CD4-positive, alpha-beta memory T cell (primary cell): ENCODE data around the gene POLQ. TPM values are rescaled to one million over a fixed set of nuclear protein-coding genes. Genes with fewer than 3 reads are reported as not detected.
"Not testable (repeated sequence)": the region's sequence is repeated elsewhere in the genome, so short reads cannot be mapped to it uniquely, and the experiment has no call there.

ENCODE experiments used
- CTCF ChIA-PET: fragments of 350-600 bp; sonication (Branson Sonifier 250); formaldehyde crosslinking; loops from one replicate; lab custom pipeline; 2021; ENCODE audit warnings: inconsistent platforms; ENCODE audit not compliant: partially characterized antibody; lab: Charles Lee
- POLR2A ChIA-PET: fragments of 350-600 bp; sonication (Branson Sonifier 250); formaldehyde crosslinking; loops from one replicate; lab custom pipeline; 2021; ENCODE audit not compliant: partially characterized antibody; lab: Charles Lee
- DNase-seq, 5 donors: peaks; one replicate each; pipeline versions ENCODE4 v3.0.0 to v3.0.0-alpha.2; 2020 to 2022; ENCODE audit warnings: mixed read lengths in 1 of 5
- H3K27ac ChIP-seq: one replicate; pipeline ENCODE4 v1.7.0; 2013; ENCODE audit warnings: low read depth, low read length
- H3K27me3 ChIP-seq: 2 replicates; pipeline ENCODE4 v1.7.0; 2013; ENCODE audit warnings: mild to moderate bottlenecking, low read length, moderate library complexity; ENCODE audit not compliant: insufficient read depth
- H3K36me3 ChIP-seq: 2 replicates; pipeline ENCODE4 v1.7.0; 2013; ENCODE audit warnings: mild to moderate bottlenecking, low read length, moderate library complexity; ENCODE audit not compliant: insufficient read depth
- H3K4me1 ChIP-seq: 2 replicates; pipeline ENCODE4 v1.7.0; 2013; ENCODE audit warnings: mild to moderate bottlenecking, low read length, moderate library complexity; ENCODE audit not compliant: insufficient read depth
- H3K4me3 ChIP-seq, 2 donors: one replicate each; pipeline ENCODE4 v1.7.0; 2013; ENCODE audit warnings: low read length in 2 of 2, mild to moderate bottlenecking in 1 of 2
- H3K9me3 ChIP-seq, 2 donors: one replicate each; pipeline ENCODE4 v1.7.0; 2013; ENCODE audit warnings: low read length in 2 of 2, control low read depth in 1 of 2; ENCODE audit not compliant: control insufficient read depth in 1 of 2
- H3K27ac Mint-ChIP-seq, 7 donors: one replicate each; pipeline ENCODE4 v1.8.0; 2020 to 2021; ENCODE audit warnings: mixed read lengths in 7 of 7, mild to moderate bottlenecking in 6 of 7, inconsistent platforms in 3 of 7, moderate library complexity in 3 of 7
- H3K27me3 Mint-ChIP-seq, 2 donors: one replicate each; pipeline ENCODE4 v1.8.0; 2020 to 2021; ENCODE audit warnings: mixed read lengths in 2 of 2
- H3K36me3 Mint-ChIP-seq, 2 donors: one replicate each; pipeline ENCODE4 v1.8.0; 2020 to 2021; ENCODE audit warnings: mixed read lengths in 2 of 2, inconsistent platforms in 1 of 2, mild to moderate bottlenecking in 1 of 2
- H3K4me1 Mint-ChIP-seq, 4 donors: one replicate each; pipeline ENCODE4 v1.8.0; 2020 to 2021; ENCODE audit warnings: mixed read lengths in 4 of 4, mild to moderate bottlenecking in 1 of 4
- H3K4me3 Mint-ChIP-seq, 8 donors: one replicate each; pipeline ENCODE4 v1.8.0; 2020 to 2021; ENCODE audit warnings: mixed read lengths in 8 of 8, mild to moderate bottlenecking in 7 of 8, moderate library complexity in 6 of 8, inconsistent platforms in 3 of 8
- H3K9me3 Mint-ChIP-seq, 8 donors: one replicate each; pipeline ENCODE4 v1.8.0; 2020 to 2021; ENCODE audit warnings: mixed read lengths in 8 of 8, mild to moderate bottlenecking in 5 of 8, inconsistent platforms in 3 of 8, moderate library complexity in 1 of 8
- intact Hi-C: fragments of 100-400 bp; cut with micrococcal nuclease; formaldehyde crosslinking; loops from one replicate; pipeline ENCODE4 v1.15.1; 2023
- polyA plus RNA-seq, 2 donors: library from polyadenylated mRNA; unstranded; fragments of 300-500 nt; fragmentation: Illumina TruSeq; gene quantifications; one replicate each; pipeline ENCODE4 v1.2.3, GENCODE V29; 2021
- total RNA-seq, 2 experiments: library from RNA; stranded (reverse); gene quantifications; one replicate each; pipeline ENCODE4 v1.2.3, GENCODE V29; 2021

POLQ gene
- total and polyA plus RNA-seq, 4 experiments from 2014 or later, result 0.11 to 0.35 (median 0.30) TPM

- POLR2A ChIA-PET, result no interaction called here
- CTCF ChIA-PET, result no interaction called here
- no peaks in the 10 kb centered on the region for H3K4me1 Mint-ChIP-seq
- no peak overlapping the region for H3K4me3 Mint-ChIP-seq
- H3K36me3 Mint-ChIP-seq, result no peaks in the 10 kb centered on the region
- intact Hi-C loops, result no loop called here
- H3K27ac ChIP-seq, result no peak overlapping the region
- no peak overlapping the region for H3K27ac Mint-ChIP-seq
- H3K9me3 Mint-ChIP-seq, result no peaks in the 10 kb centered on the region
- no peaks in the 10 kb centered on the region for H3K27me3 ChIP-seq
- H3K36me3 ChIP-seq, result no peaks in the 10 kb centered on the region
- no peaks in the 10 kb centered on the region for H3K27me3 Mint-ChIP-seq
- H3K4me3 ChIP-seq, result no peak overlapping the region
- H3K4me1 ChIP-seq, result no peaks in the 10 kb centered on the region
- H3K9me3 ChIP-seq, result no peaks in the 10 kb centered on the region
- DNase-seq, result no peak
Measured at GRCh38 chr3:121473001-121473400, 72.8 kb downstream of the POLQ start.

- H3K36me3 Mint-ChIP-seq, result peaks cover 0 to 4% of the 10 kb centered on the region in 2 donors
- no peak overlapping the region for H3K27ac ChIP-seq
- no peak overlapping the region for H3K4me3 Mint-ChIP-seq
- no peaks in the 10 kb centered on the region for H3K4me1 Mint-ChIP-seq
- no peaks in the 10 kb centered on the region for H3K36me3 ChIP-seq
- H3K27ac Mint-ChIP-seq, result no peak overlapping the region
- H3K27me3 ChIP-seq, result no peaks in the 10 kb centered on the region
- no peak overlapping the region for H3K4me3 ChIP-seq
- POLR2A ChIA-PET, result no interaction called here
- no peak for DNase-seq
- CTCF ChIA-PET, result no interaction called here
- peaks cover 0 to 3% (median 0%) of the 10 kb centered on the region in 8 donors for H3K9me3 Mint-ChIP-seq
- H3K9me3 ChIP-seq, result no peaks in the 10 kb centered on the region
- no peaks in the 10 kb centered on the region for H3K4me1 ChIP-seq
- intact Hi-C loops, result no loop called here
- H3K27me3 Mint-ChIP-seq, result no peaks in the 10 kb centered on the region
Measured at GRCh38 chr3:121467085-121467484, 78.7 kb downstream of the POLQ start.

- CTCF ChIA-PET, result no interaction called here
- H3K9me3 ChIP-seq, result no peaks in the 10 kb centered on the region
- H3K36me3 Mint-ChIP-seq, result peaks cover 0 to 4% of the 10 kb centered on the region in 2 donors
Measured at GRCh38 chr3:121463745-121464144, 82.0 kb downstream of the POLQ start.

GRCh38 chr3:121462565-121462964 is 83.2 kb downstream of the POLQ start:
- H3K27me3 ChIP-seq, result no peaks in the 10 kb centered on the region
- Mint-ChIP-seq H3K27me3 (no peaks in the 10 kb centered on the region), H3K36me3 (peaks cover 0 to 4% of the 10 kb centered on the region in 2 donors), H3K4me3 (no peak overlapping the region), H3K4me1 (no peaks in the 10 kb centered on the region), H3K9me3 (peaks cover 0 to 3% (median 0%) of the 10 kb centered on the region in 8 donors), H3K27ac (no peak overlapping the region)
- H3K9me3 ChIP-seq, result no peaks in the 10 kb centered on the region
- POLR2A ChIA-PET, result no interaction called here
- no peaks in the 10 kb centered on the region for H3K36me3 ChIP-seq
- DNase-seq, result no peak
- no peak overlapping the region for H3K4me3 ChIP-seq
- CTCF ChIA-PET, result no interaction called here
- intact Hi-C loops, result no loop called here
- no peaks in the 10 kb centered on the region for H3K4me1 ChIP-seq
- H3K27ac ChIP-seq, result no peak overlapping the region

More at GRCh38 chr3:121463745-121464144, 82.0 kb downstream of the POLQ start:
- DNase-seq, result no peak
- Histone ChIP-seq H3K27me3 (no peaks in the 10 kb centered on the region), H3K27ac (no peak overlapping the region), H3K4me1 (no peaks in the 10 kb centered on the region), H3K36me3 (no peaks in the 10 kb centered on the region), H3K4me3 (no peak overlapping the region)
- H3K9me3 Mint-ChIP-seq, result peaks cover 0 to 3% (median 0%) of the 10 kb centered on the region in 8 donors
- POLR2A ChIA-PET, result no interaction called here
- intact Hi-C loops, result no loop called here
- no peak overlapping the region for H3K4me3 Mint-ChIP-seq
- H3K27me3 Mint-ChIP-seq, result no peaks in the 10 kb centered on the region
- no peak overlapping the region for H3K27ac Mint-ChIP-seq
- no peaks in the 10 kb centered on the region for H3K4me1 Mint-ChIP-seq

DNA sequence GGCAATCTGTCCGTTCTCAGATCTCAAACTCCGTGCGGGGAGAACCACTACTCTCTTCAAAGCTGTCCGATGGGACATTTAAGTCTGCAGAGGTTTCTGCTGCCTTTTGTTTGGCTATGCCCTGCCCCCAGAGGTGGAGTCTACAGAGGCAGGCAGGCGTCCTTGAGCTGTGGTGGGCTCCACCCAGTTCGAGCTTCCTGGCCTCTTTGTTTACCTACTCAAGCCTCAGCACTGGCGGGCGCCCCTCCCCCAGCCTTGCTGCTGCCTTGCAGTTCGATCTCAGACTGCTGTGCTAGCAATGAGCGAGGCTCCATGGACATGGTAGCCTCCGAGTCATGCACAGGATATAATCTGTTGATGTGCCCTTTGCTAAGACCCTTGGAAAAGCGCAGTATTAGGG is 94.0 kb downstream of the POLQ start:
- not testable (repeated sequence) for H3K36me3 Mint-ChIP-seq, H3K4me3 Mint-ChIP-seq, H3K27me3 Mint-ChIP-seq

GRCh38 chr3:121443456-121443855 is 102.3 kb downstream of the POLQ start:
- H3K4me3 ChIP-seq, result no peak overlapping the region
- H3K27me3 ChIP-seq, result no peaks in the 10 kb centered on the region
- no peak overlapping the region for H3K27ac ChIP-seq
- no peaks in the 10 kb centered on the region for H3K4me1 ChIP-seq
- CTCF ChIA-PET, result no interaction called here
- POLR2A ChIA-PET, result no interaction called here
- Mint-ChIP-seq H3K9me3 (peaks cover 0 to 2% (median 0%) of the 10 kb centered on the region in 8 donors), H3K4me1 (peaks cover 0 to 2% (median 0%) of the 10 kb centered on the region in 4 donors), H3K27ac (no peak overlapping the region), H3K27me3 (no peaks in the 10 kb centered on the region), H3K36me3 (no peaks in the 10 kb centered on the region), H3K4me3 (no peak overlapping the region)
- no peaks in the 10 kb centered on the region for H3K9me3 ChIP-seq
- no peaks in the 10 kb centered on the region for H3K36me3 ChIP-seq
- DNase-seq, result no peak
- intact Hi-C loops, result no loop called here

More for the DNA sequence above, 94.0 kb downstream of the POLQ start:
- H3K4me1 Mint-ChIP-seq, H3K27me3 ChIP-seq, H3K4me1 ChIP-seq, H3K27ac Mint-ChIP-seq, H3K4me3 ChIP-seq, H3K27ac ChIP-seq, DNase-seq, POLR2A ChIA-PET, H3K9me3 ChIP-seq, intact Hi-C loops, H3K9me3 Mint-ChIP-seq, H3K36me3 ChIP-seq: not testable (repeated sequence)
- CTCF ChIA-PET, result interaction anchor here (1.1 kb wide), 1 partner anchor 16 kb away, joined by 3 read pairs; no protein-coding TSS in a partner anchor

DNA sequence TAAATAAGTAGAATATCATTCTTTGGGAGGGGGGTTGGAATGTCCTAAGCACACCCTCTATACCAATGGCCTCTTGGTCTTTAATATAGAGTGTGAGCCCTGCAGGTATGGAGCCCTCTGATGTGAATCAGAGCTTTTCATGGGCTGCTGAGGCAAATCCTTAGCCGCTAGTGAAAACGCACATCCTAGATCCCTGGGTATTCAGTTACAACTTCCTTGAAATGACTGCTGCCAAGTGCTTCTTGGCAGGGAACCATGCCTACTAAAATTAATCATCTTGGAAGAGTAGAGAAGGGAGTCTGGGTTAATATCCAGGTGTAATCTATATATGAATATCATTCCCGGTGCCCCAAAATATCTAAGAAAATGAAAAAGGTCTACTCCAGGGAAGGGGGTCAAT is 109.1 kb downstream of the POLQ start:
- Mint-ChIP-seq H3K36me3 (no peaks in the 10 kb centered on the region), H3K9me3 (peaks cover 0 to 2% (median 0%) of the 10 kb centered on the region in 8 donors), H3K27ac (no peak overlapping the region), H3K27me3 (no peaks in the 10 kb centered on the region), H3K4me1 (peaks cover 8 to 17% (median 14%) of the 10 kb centered on the region in 4 donors), H3K4me3 (no peak overlapping the region)
- intact Hi-C loops, result no loop called here
- DNase-seq, result no peak
- Histone ChIP-seq H3K4me1 (peaks cover 16% of the 10 kb centered on the region), H3K9me3 (no peaks in the 10 kb centered on the region), H3K27ac (no peak overlapping the region), H3K27me3 (no peaks in the 10 kb centered on the region), H3K4me3 (no peak overlapping the region), H3K36me3 (no peaks in the 10 kb centered on the region)
- CTCF ChIA-PET, result interaction anchor here (1.1 to 1.7 kb wide), 3 partner anchors 31 to 878 kb away, joined by 3 to 4 read pairs (median 4); no protein-coding TSS in a partner anchor
- POLR2A ChIA-PET, result no interaction called here
